B cell (primary cell): Measurements from ENCODE around the gene KLRF2. TPM values are rescaled to one million over a fixed set of nuclear protein-coding genes. Genes with fewer than 3 reads are reported as not detected.

Experiments
- ATAC-seq: fragments of 200-7000 bp; cut with Tn5 transposase; one replicate; pipeline ENCODE4 v1.10.0; 2021; ENCODE audit warnings: low read depth, mild to moderate bottlenecking, moderate number of reproducible peaks, moderate library complexity
- CTCF ChIA-PET: fragments of 350-600 bp; sonication (Branson Sonifier 250); formaldehyde crosslinking; loops from one replicate; lab custom pipeline; 2021; ENCODE audit warnings: antibody characterized with exemption, inconsistent platforms; lab: Charles Lee
- POLR2A ChIA-PET: fragments of 350-600 bp; sonication (Branson Sonifier 250); formaldehyde crosslinking; loops from one replicate; lab custom pipeline; 2021; ENCODE audit warnings: antibody characterized with exemption; lab: Charles Lee
- DNase-seq: peaks from one replicate; pipeline ENCODE4 v3.0.0; 2013
- H2AFZ ChIP-seq: 2 replicates; pipeline ENCODE4 v1.6.1; 2012; ENCODE audit warnings: mild to moderate bottlenecking, low read depth, low read length; ENCODE audit not compliant: insufficient read depth, poor library complexity, severe bottlenecking
- H3K27ac ChIP-seq, 2 donors: 1 replicate in 1 of 2; 2 replicates in 1 of 2; pipeline ENCODE4 v1.5.1; 2012 to 2013; ENCODE audit warnings: low read length in 2 of 2, mild to moderate bottlenecking in 2 of 2, moderate library complexity in 1 of 2
- H3K27me3 ChIP-seq, 4 experiments: fragments of 200-600 bp in 1 of 4; sonication (generic) in 1 of 4; replicated peaks in 1 of 4; 1 replicate in 2 of 4; 2 replicates in 2 of 4; pipeline versions ENCODE4 v1.6.1 to v1.7.0; 2013 to 2016; ENCODE audit warnings: low read length in 3 of 4, mild to moderate bottlenecking in 2 of 4, mixed read lengths in 1 of 4, moderate library complexity in 1 of 4; ENCODE audit not compliant: insufficient read depth in 4 of 4, control insufficient read depth in 3 of 4; ENCODE audit errors: control extremely low read depth in 1 of 4
- H3K36me3 ChIP-seq, 2 experiments: replicated peaks in 1 of 2; 1 replicate in 1 of 2; 2 replicates in 1 of 2; pipeline versions ENCODE4 v1.6.1 to v1.7.1; 2013; ENCODE audit warnings: low read length in 1 of 2; ENCODE audit not compliant: insufficient read depth in 2 of 2, control insufficient read depth in 1 of 2; ENCODE audit errors: control extremely low read depth in 1 of 2, extremely low read depth in 1 of 2
- H3K4me1 ChIP-seq, 2 donors: fragments of 200-600 bp in 1 of 2; sonication (generic) in 1 of 2; 1 replicate in 1 of 2; 2 replicates in 1 of 2; pipeline versions ENCODE4 v1.5.1 to v1.6.1; 2013 to 2017; ENCODE audit warnings: low read length in 2 of 2; ENCODE audit not compliant: control insufficient read depth in 2 of 2, insufficient read depth in 2 of 2
- H3K4me2 ChIP-seq: replicated peaks from 2 replicates; pipeline ENCODE3; 2012; ENCODE audit warnings: mild to moderate bottlenecking, low read depth, low read length; ENCODE audit not compliant: poor library complexity, severe bottlenecking
- H3K4me3 ChIP-seq, 5 experiments: fragments of 200-600 bp in 1 of 5; sonication (generic) in 1 of 5; 1 replicate in 3 of 5; 2 replicates in 2 of 5; pipeline versions ENCODE4 v1.5.1 to v1.7.0; 2011 to 2016; ENCODE audit warnings: low read length in 4 of 5, mild to moderate bottlenecking in 4 of 5, low read depth in 2 of 5, control low read depth in 1 of 5, moderate library complexity in 1 of 5; ENCODE audit not compliant: insufficient read depth in 1 of 5; ENCODE audit errors: control extremely low read depth in 1 of 5, extremely low read depth in 1 of 5
- H3K79me2 ChIP-seq: fragments of 200-600 bp; sonication (generic); one replicate; pipeline ENCODE4 v1.6.0; 2016; ENCODE audit warnings: low read length; ENCODE audit not compliant: control insufficient read depth, insufficient read depth
- H3K9ac ChIP-seq: fragments of 200-600 bp; sonication (generic); 2 replicates; pipeline ENCODE4 v1.6.1; 2017; ENCODE audit warnings: mild to moderate bottlenecking, low read length, moderate library complexity
- H3K9me3 ChIP-seq, 3 donors: one replicate each; pipeline versions ENCODE4 v1.6.1 to v1.7.1; 2013; ENCODE audit warnings: low read length in 2 of 3; ENCODE audit not compliant: control insufficient read depth in 2 of 3, insufficient read depth in 1 of 3; ENCODE audit errors: control extremely low read depth in 1 of 3
- H4K20me1 ChIP-seq: 2 replicates; pipeline ENCODE4 v1.6.0; 2012; ENCODE audit warnings: mild to moderate bottlenecking, low read length; ENCODE audit not compliant: insufficient read depth, control insufficient read depth, poor library complexity, severe bottlenecking
- H3K27ac Mint-ChIP-seq: one replicate; pipeline ENCODE4 v1.8.0; 2021; ENCODE audit warnings: mixed read lengths
- H3K27me3 Mint-ChIP-seq: one replicate; pipeline ENCODE4 v1.8.0; 2021; ENCODE audit warnings: mixed read lengths
- H3K4me1 Mint-ChIP-seq: one replicate; pipeline ENCODE4 v1.8.0; 2021; ENCODE audit warnings: mixed read lengths
- H3K4me3 Mint-ChIP-seq: one replicate; pipeline ENCODE4 v1.8.0; 2021; ENCODE audit warnings: mixed read lengths
- H3K9me3 Mint-ChIP-seq: one replicate; pipeline ENCODE4 v1.8.0; 2022; ENCODE audit warnings: mixed read lengths; ENCODE audit not compliant: insufficient read depth
- EZH2 ChIP-seq: IDR thresholded peaks from 2 replicates; pipeline ENCODE4 v1.6.1; 2012; ENCODE audit warnings: borderline replicate concordance, low read depth, mild to moderate bottlenecking, moderate library complexity, low read length; ENCODE audit not compliant: insufficient read depth, poor library complexity, severe bottlenecking
- WGBS: methylation state at CpG from one replicate; pipeline ENCODE4 v1.1.5; 2013; ENCODE audit warnings: missing lambda C conversion rate; ENCODE audit not compliant: insufficient coverage; 5-methylcytosine and 5-hydroxymethylcytosine counted together
- intact Hi-C: fragments of 100-400 bp; cut with micrococcal nuclease; formaldehyde crosslinking; loops from one replicate; pipeline ENCODE4 v1.10.0; 2022
- polyA plus RNA-seq: library from polyadenylated mRNA; depleted of rRNA; stranded (reverse); fragments of >200 nt; gene quantifications from 2 replicates; pipeline ENCODE4 v1.2.3, GENCODE V29; 2012
- total RNA-seq, 2 donors: library from RNA; stranded (reverse); fragments of 120-200 nt in 1 of 2; gene quantifications; 1 replicate in 1 of 2; 2 replicates in 1 of 2; pipeline versions ENCODE4 v1.2.3 to v1.2.4, GENCODE V29; 2013 to 2022
- TF ChIP-seq, protein P1 (sequence below): fragments of 200-600 bp; IDR thresholded peaks from one replicate; pipeline ENCODE4 v1.8.0; 2022; ENCODE audit warnings: antibody characterized with exemption, mild to moderate bottlenecking

The KLRF2 gene
- total and polyA plus RNA-seq, 2 donors (not counting 1 experiment from before 2014, with no cell fraction given): 0.36 TPM; not detected in 1

DNA sequence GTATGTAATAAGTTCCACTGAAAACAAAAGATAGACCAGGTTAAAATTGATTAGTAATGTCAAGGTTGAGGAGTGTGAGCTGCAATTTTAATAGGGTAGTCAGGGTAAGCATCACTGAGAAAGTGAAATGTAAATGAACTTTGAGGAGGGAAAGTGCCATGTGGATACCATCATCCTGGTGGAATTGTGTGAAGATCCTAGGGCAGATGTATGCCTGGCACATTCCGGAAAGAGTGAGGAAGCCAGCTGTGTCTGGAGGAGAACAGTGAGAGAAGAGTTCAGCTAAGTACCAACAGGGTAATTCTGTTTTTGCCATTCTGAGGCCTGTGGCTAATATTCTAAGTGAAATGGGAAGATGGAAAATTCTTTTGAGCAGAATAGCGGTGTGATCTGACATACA, 53.7 kb downstream of the KLRF2 start:
- H3K27ac ChIP-seq: no peak overlapping the region
- 100% methylated on average over 1 of the region's 2 CpGs for WGBS
- peaks cover 0 to 4% (median 0%) of the 10 kb centered on the region in 4 experiments for H3K27me3 ChIP-seq
- H3K4me3 ChIP-seq: no peak overlapping the region
- ChIA-PET CTCF (interaction anchor here (1.2 to 1.5 kb wide), 3 partner anchors 10 to 185 kb away, joined by 5 to 7 read pairs (median 5); no protein-coding TSS in a partner anchor), POLR2A (no interaction called here)
- no peaks in the 10 kb centered on the region for H3K9me3 Mint-ChIP-seq
- no peak overlapping the region for H3K27ac Mint-ChIP-seq
- H3K27me3 Mint-ChIP-seq: peaks cover 29% of the 10 kb centered on the region
- no peak for ATAC-seq
- no peak overlapping the region for H3K9ac ChIP-seq
- H3K4me3 Mint-ChIP-seq: no peak overlapping the region
- H3K79me2 ChIP-seq: no peaks in the 10 kb centered on the region
- no peak overlapping the region for H3K4me2 ChIP-seq
- intact Hi-C loops: no loop called here
- H3K4me1 ChIP-seq: peaks cover 6 to 7% of the 10 kb centered on the region in 2 donors
- no peaks in the 10 kb centered on the region for H4K20me1 ChIP-seq
- DNase-seq: no peak
- no peak for TF ChIP-seq EZH2
- TF ChIP-seq, protein P1, sequence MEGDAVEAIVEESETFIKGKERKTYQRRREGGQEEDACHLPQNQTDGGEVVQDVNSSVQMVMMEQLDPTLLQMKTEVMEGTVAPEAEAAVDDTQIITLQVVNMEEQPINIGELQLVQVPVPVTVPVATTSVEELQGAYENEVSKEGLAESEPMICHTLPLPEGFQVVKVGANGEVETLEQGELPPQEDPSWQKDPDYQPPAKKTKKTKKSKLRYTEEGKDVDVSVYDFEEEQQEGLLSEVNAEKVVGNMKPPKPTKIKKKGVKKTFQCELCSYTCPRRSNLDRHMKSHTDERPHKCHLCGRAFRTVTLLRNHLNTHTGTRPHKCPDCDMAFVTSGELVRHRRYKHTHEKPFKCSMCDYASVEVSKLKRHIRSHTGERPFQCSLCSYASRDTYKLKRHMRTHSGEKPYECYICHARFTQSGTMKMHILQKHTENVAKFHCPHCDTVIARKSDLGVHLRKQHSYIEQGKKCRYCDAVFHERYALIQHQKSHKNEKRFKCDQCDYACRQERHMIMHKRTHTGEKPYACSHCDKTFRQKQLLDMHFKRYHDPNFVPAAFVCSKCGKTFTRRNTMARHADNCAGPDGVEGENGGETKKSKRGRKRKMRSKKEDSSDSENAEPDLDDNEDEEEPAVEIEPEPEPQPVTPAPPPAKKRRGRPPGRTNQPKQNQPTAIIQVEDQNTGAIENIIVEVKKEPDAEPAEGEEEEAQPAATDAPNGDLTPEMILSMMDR: no peak
- H3K4me1 Mint-ChIP-seq: peaks cover 3% of the 10 kb centered on the region
- H2AFZ ChIP-seq: no peak overlapping the region
- H3K36me3 ChIP-seq: no peaks in the 10 kb centered on the region
- no peaks in the 10 kb centered on the region for H3K9me3 ChIP-seq

DNA sequence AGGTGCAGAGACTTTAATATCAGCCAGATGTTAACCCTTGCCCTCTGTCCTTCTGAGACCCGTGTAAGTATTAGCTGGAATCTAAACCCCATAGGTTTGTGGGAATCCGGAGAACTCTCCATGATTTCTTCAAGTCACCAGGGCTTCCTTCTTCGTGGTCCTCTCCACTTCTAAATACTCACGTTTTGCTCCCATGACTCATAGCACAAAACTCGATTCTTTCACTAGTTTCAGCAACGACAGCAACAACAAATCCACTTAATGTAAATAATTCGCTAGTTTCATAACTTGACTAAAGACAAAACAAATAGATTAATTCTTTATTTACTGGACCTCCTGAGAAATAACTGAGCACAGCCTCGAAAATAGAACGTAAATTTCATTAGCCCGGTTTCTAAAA, 55.3 kb downstream of the KLRF2 start:
- Histone ChIP-seq H3K9ac (no peak overlapping the region), H3K79me2 (no peaks in the 10 kb centered on the region), H3K27me3 (peaks cover 0 to 4% (median 0%) of the 10 kb centered on the region in 4 experiments), H2AFZ (no peak overlapping the region), H3K4me2 (no peak overlapping the region), H4K20me1 (no peaks in the 10 kb centered on the region), H3K4me1 (peaks cover 6 to 7% of the 10 kb centered on the region in 2 donors), H3K27ac (no peak overlapping the region), H3K9me3 (no peaks in the 10 kb centered on the region), H3K4me3 (no peak overlapping the region), H3K36me3 (no peaks in the 10 kb centered on the region)
- H3K27ac Mint-ChIP-seq: no peak overlapping the region
- no peaks in the 10 kb centered on the region for H3K9me3 Mint-ChIP-seq
- TF ChIP-seq, protein P1: no peak
- TF ChIP-seq EZH2: no peak
- H3K27me3 Mint-ChIP-seq: peaks cover 26% of the 10 kb centered on the region
- intact Hi-C loops: no loop called here
- 89% methylated on average over 7 of the region's 10 CpGs for WGBS
- H3K4me3 Mint-ChIP-seq: no peak overlapping the region
- POLR2A ChIA-PET: no interaction called here
- DNase-seq (no peak), ATAC-seq (no peak)
- CTCF ChIA-PET: interaction anchor here (1.3 kb wide), 1 partner anchor 186 kb away, joined by 4 read pairs; no protein-coding TSS in a partner anchor
- peaks cover 5% of the 10 kb centered on the region for H3K4me1 Mint-ChIP-seq
